HG03064 (cell line): ENCODE data around the gene NT5C.
A peak's percentile ranks its signal among the peaks of the same experiment; 100 is the strongest.
"Not testable (repeated sequence)": the region's sequence is repeated elsewhere in the genome, so short reads cannot be mapped to it uniquely, and the experiment has no call there.

Experiments used
- ATAC-seq: cut with Tn5 transposase; IDR thresholded peaks from one replicate; pipeline ENCODE4 v1.9.1; 2021; ENCODE audit warnings: low read depth; ENCODE audit not compliant: unreplicated experiment

The NT5C gene

GRCh38 chr17:75131278-75132017, at the start of gene NT5C:
TSS of gene NT5C (minus strand) at chr17:75131742. CDS start at chr17:75131707, 35 bp downstream.
- peak; percentile 64 for ATAC-seq

- ATAC-seq, result no peak
Measured at GRCh38 chr17:75181110-75181509, 49.6 kb upstream of the NT5C start.

- no peak for ATAC-seq
Measured at GRCh38 chr17:75178453-75178852, 46.9 kb upstream of the NT5C start.

- no peak for ATAC-seq
Measured at GRCh38 chr17:75176625-75177024, 45.1 kb upstream of the NT5C start.

GRCh38 chr17:75174996-75175395, 43.5 kb upstream of the NT5C start:
- ATAC-seq, result no peak

- ATAC-seq, result no peak
Measured at GRCh38 chr17:75173526-75173925, 42.0 kb upstream of the NT5C start.

- ATAC-seq, result no peak
Measured at GRCh38 chr17:75168998-75169397, 37.5 kb upstream of the NT5C start.

- not testable (repeated sequence) for ATAC-seq
Measured at GRCh38 chr17:75164606-75165005, 33.1 kb upstream of the NT5C start.

- no peak for ATAC-seq
Measured at GRCh38 chr17:75163074-75163473, 31.5 kb upstream of the NT5C start.

GRCh38 chr17:75160211-75160610, 28.7 kb upstream of the NT5C start:
- no peak for ATAC-seq

- ATAC-seq, result no peak
Measured at GRCh38 chr17:75159196-75160031, 27.9 kb upstream of the NT5C start.

- not testable (repeated sequence) for ATAC-seq
Measured at GRCh38 chr17:75158480-75158879, 26.9 kb upstream of the NT5C start.

- ATAC-seq, result no peak
Measured at GRCh38 chr17:75155191-75155601, 23.7 kb upstream of the NT5C start.

- ATAC-seq, result peak; percentile 91
Measured at GRCh38 chr17:75154195-75155106, 22.9 kb upstream of the NT5C start, which contains the start of gene JPT1. TSS of gene JPT1 (minus strand) at chr17:75154512. CDS start at chr17:75154397, 115 bp downstream.

- ATAC-seq, result peak; percentile 9
Measured at GRCh38 chr17:75153780-75154194, 22.2 kb upstream of the NT5C start.

GRCh38 chr17:75152922-75153779, 21.6 kb upstream of the NT5C start:
- no peak for ATAC-seq

- no peak for ATAC-seq
Measured at GRCh38 chr17:75152523-75152921, 21.0 kb upstream of the NT5C start.

- no peak for ATAC-seq
Measured at GRCh38 chr17:75151930-75152329, 20.4 kb upstream of the NT5C start.

GRCh38 chr17:75147878-75148546, 16.5 kb upstream of the NT5C start:
- no peak for ATAC-seq
